Activated CD8-positive, alpha-beta memory T cell treated with anti-CD3 and anti-CD28 coated beads, Interleukin-2, amount 10 ng/mL, durations not matched to agents 7 days and 5 days (primary cell): Measurements from ENCODE around the gene PM20D1. TPM values are rescaled to one million over a fixed set of nuclear protein-coding genes. Genes with fewer than 3 reads are reported as not detected.
"Not testable (repeated sequence)": the region's sequence is repeated elsewhere in the genome, so short reads cannot be mapped to it uniquely, and the experiment has no call there.

Experiments used
- ATAC-seq: fragments of 150-1000 bp; cut with Tn5 transposase; one replicate; pipeline ENCODE4 v1.10.0; 2021; ENCODE audit warnings: moderate library complexity
- CTCF ChIA-PET: fragments of 350-600 bp; sonication (Branson Sonifier 250); formaldehyde crosslinking; loops from one replicate; lab custom pipeline; 2021; ENCODE audit warnings: antibody characterized with exemption; lab: Charles Lee
- DNase-seq: peaks from one replicate; pipeline ENCODE4 v3.0.0-alpha.2; 2020
- H3K27ac Mint-ChIP-seq: one replicate; pipeline ENCODE4 v1.8.0; 2021; ENCODE audit warnings: mild to moderate bottlenecking, mixed read lengths
- H3K27me3 Mint-ChIP-seq: one replicate; pipeline ENCODE4 v1.8.0; 2021; ENCODE audit warnings: mixed read lengths
- H3K36me3 Mint-ChIP-seq: one replicate; pipeline ENCODE4 v1.8.0; 2021; ENCODE audit warnings: mild to moderate bottlenecking, mixed read lengths
- H3K4me1 Mint-ChIP-seq: one replicate; pipeline ENCODE4 v1.8.0; 2021; ENCODE audit warnings: mixed read lengths
- H3K4me3 Mint-ChIP-seq: one replicate; pipeline ENCODE4 v1.8.0; 2021; ENCODE audit warnings: mild to moderate bottlenecking, moderate library complexity, mixed read lengths
- H3K9me3 Mint-ChIP-seq: one replicate; pipeline ENCODE4 v1.8.0; 2022; ENCODE audit warnings: low read depth, mixed read lengths
- total RNA-seq, 2 experiments: library from RNA; stranded (reverse); gene quantifications; one replicate each; pipeline ENCODE4 v1.2.3, GENCODE V29; 2021

Gene PM20D1
- total RNA-seq, 2 experiments from 2014 or later: 0.30 to 0.44 TPM

GRCh38 chr1:205827623-205828022, 22.3 kb downstream of the PM20D1 start:
- peaks cover 13% of the 10 kb centered on the region for H3K4me1 Mint-ChIP-seq
- no peak overlapping the region for H3K27ac Mint-ChIP-seq
- CTCF ChIA-PET: interaction anchor here (3.3 kb wide), 1 partner anchor 150 kb away, joined by 10 read pairs; no protein-coding TSS in a partner anchor
- H3K4me3 Mint-ChIP-seq: no peak overlapping the region
- ATAC-seq (no peak), DNase-seq (no peak)
- H3K27me3 Mint-ChIP-seq: peaks cover 7% of the 10 kb centered on the region
- H3K36me3 Mint-ChIP-seq: peaks cover 3% of the 10 kb centered on the region
- peaks cover 2% of the 10 kb centered on the region for H3K9me3 Mint-ChIP-seq

DNA sequence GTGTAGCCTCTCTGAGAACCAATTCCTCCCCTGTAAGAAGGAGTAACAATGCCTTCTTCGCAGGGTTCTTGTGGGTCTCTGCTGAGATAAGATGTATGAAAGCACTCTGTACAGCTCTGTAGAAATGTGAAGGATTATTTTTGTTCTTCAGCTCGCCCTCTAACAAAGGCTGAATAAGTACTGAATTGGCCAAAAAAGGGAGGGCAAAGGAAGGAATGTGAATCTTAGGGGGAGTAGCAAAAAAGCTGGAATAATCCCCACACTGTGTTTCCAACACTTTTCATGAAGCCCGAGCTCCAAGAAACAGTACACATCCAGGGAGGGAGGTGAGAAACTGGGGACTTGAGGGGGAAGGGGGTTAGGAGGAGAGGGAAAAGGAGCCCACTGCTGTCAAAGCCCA, 22.9 kb downstream of the PM20D1 start:
- ATAC-seq: no peak
- no peak for DNase-seq
- Mint-ChIP-seq H3K27ac (no peak overlapping the region), H3K4me3 (no peak overlapping the region), H3K9me3 (peaks cover 2% of the 10 kb centered on the region), H3K36me3 (peaks cover 3% of the 10 kb centered on the region), H3K4me1 (peaks cover 13% of the 10 kb centered on the region), H3K27me3 (peaks cover 7% of the 10 kb centered on the region)
- CTCF ChIA-PET: interaction anchor here (3.3 kb wide), 1 partner anchor 150 kb away, joined by 10 read pairs; no protein-coding TSS in a partner anchor

- no peak overlapping the region for H3K4me3 Mint-ChIP-seq
- H3K36me3 Mint-ChIP-seq: peaks cover 3% of the 10 kb centered on the region
- peaks cover 13% of the 10 kb centered on the region for H3K4me1 Mint-ChIP-seq
- CTCF ChIA-PET: interaction anchor here (1.2 to 3.3 kb wide), 2 partner anchors 12 to 151 kb away, joined by 3 to 10 read pairs; no protein-coding TSS in a partner anchor
- ATAC-seq (no peak), DNase-seq (no peak)
- H3K27ac Mint-ChIP-seq: no peak overlapping the region
- H3K9me3 Mint-ChIP-seq: peaks cover 2% of the 10 kb centered on the region
- peaks cover 7% of the 10 kb centered on the region for H3K27me3 Mint-ChIP-seq
These were observed 23.7 kb downstream of the PM20D1 start for GRCh38 chr1:205826016-205826806.

DNA sequence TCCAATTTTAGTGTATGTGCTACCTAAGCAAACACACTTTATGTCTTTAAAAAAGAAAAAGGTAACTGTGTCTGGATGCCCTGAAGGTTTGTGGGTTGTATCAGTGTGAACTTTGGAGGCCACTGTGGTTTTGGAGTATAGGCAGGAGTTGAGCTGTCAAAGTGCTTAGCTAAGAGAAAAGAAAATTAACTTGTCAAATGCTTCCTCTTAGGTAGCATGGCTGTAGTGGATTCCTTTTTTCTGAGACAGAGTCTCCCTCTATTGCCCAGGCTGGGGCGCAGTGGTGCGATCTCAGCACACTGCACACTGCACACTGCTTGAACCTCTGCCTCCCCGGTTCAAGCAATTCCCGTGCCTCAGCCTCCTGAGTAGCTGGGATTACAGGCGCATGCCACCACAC, 25.8 kb downstream of the PM20D1 start:
- DNase-seq (no peak), ATAC-seq (no peak)
- Mint-ChIP-seq H3K4me3 (no peak overlapping the region), H3K9me3 (peaks cover 2% of the 10 kb centered on the region), H3K4me1 (peaks cover 13% of the 10 kb centered on the region), H3K27ac (no peak overlapping the region), H3K27me3 (peaks cover 4% of the 10 kb centered on the region), H3K36me3 (peaks cover 2% of the 10 kb centered on the region)
- CTCF ChIA-PET: interaction anchor here (0.8 to 1.5 kb wide), 3 partner anchors 13 to 166 kb away, joined by 3 to 5 read pairs (median 4); no protein-coding TSS in a partner anchor

- DNase-seq, H3K36me3 Mint-ChIP-seq, H3K4me3 Mint-ChIP-seq, ATAC-seq, H3K27ac Mint-ChIP-seq, CTCF ChIA-PET, H3K9me3 Mint-ChIP-seq, H3K27me3 Mint-ChIP-seq: not testable (repeated sequence)
- H3K4me1 Mint-ChIP-seq: peaks cover 13% of the 10 kb centered on the region
These were observed 26.7 kb downstream of the PM20D1 start for GRCh38 chr1:205823260-205823659.

- H3K36me3 Mint-ChIP-seq: peaks cover 2% of the 10 kb centered on the region
- ATAC-seq: no peak
These were observed 27.5 kb downstream of the PM20D1 start for GRCh38 chr1:205822397-205822796.

GRCh38 chr1:205817988-205818387, 31.9 kb downstream of the PM20D1 start:
- CTCF ChIA-PET: no interaction called here
- ATAC-seq: no peak
- Mint-ChIP-seq H3K4me3 (no peak overlapping the region), H3K27me3 (peaks cover 16% of the 10 kb centered on the region), H3K36me3 (no peaks in the 10 kb centered on the region), H3K9me3 (no peaks in the 10 kb centered on the region), H3K4me1 (peaks cover 9% of the 10 kb centered on the region), H3K27ac (no peak overlapping the region)
- DNase-seq: no peak

More at GRCh38 chr1:205822397-205822796, 27.5 kb downstream of the PM20D1 start:
- H3K27ac Mint-ChIP-seq: no peak overlapping the region
- H3K4me1 Mint-ChIP-seq: peaks cover 13% of the 10 kb centered on the region
- peaks cover 4% of the 10 kb centered on the region for H3K27me3 Mint-ChIP-seq
- DNase-seq: no peak
- H3K4me3 Mint-ChIP-seq: no peak overlapping the region
- H3K9me3 Mint-ChIP-seq: peaks cover 2% of the 10 kb centered on the region
- CTCF ChIA-PET: no interaction called here

GRCh38 chr1:205817364-205817763, 32.6 kb downstream of the PM20D1 start:
- Mint-ChIP-seq H3K27me3 (peaks cover 16% of the 10 kb centered on the region), H3K4me1 (peaks cover 10% of the 10 kb centered on the region), H3K9me3 (no peaks in the 10 kb centered on the region), H3K27ac (no peak overlapping the region), H3K4me3 (no peak overlapping the region), H3K36me3 (no peaks in the 10 kb centered on the region)
- ATAC-seq (no peak), DNase-seq (no peak)
- CTCF ChIA-PET: interaction anchor here (1.9 kb wide), 1 partner anchor 160 kb away, joined by 7 read pairs; no protein-coding TSS in a partner anchor

DNA sequence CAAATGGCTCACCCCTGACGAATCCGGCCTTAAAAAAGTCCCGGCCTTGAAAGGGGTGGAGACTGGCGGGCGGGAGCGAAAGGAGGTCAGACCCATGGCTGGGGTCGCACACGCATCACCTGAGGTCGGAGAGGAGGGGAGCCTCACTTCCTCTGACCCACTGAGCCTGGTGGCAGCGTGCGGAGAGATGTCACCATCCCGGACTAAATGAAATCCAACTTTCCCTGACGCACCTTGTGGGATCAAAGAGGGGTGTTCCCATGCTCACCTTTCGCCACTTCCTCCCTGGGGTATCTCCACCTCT, 36.2 kb downstream of the PM20D1 start:
- ATAC-seq: no peak
- DNase-seq: no peak
- CTCF ChIA-PET: no interaction called here
- Mint-ChIP-seq H3K27me3 (peaks cover 14% of the 10 kb centered on the region), H3K4me3 (peak overlapping the region; percentile 80), H3K27ac (peak overlapping the region; percentile 34), H3K4me1 (peaks cover 23% of the 10 kb centered on the region), H3K9me3 (no peaks in the 10 kb centered on the region), H3K36me3 (peaks cover 2% of the 10 kb centered on the region)

- H3K27ac Mint-ChIP-seq: peak within 1 kb of the TSS; percentile 75
- DNase-seq (peak; percentile 93), ATAC-seq (peak; percentile 96)
- CTCF ChIA-PET: interaction anchor here (4.0 kb wide), 1 partner anchor 164 kb away, joined by 11 read pairs; no protein-coding TSS in a partner anchor
- H3K4me1 Mint-ChIP-seq: peaks cover 23% of the 10 kb centered on the region
- no peaks in the 10 kb centered on the region for H3K9me3 Mint-ChIP-seq
- peaks cover 14% of the 10 kb centered on the region for H3K27me3 Mint-ChIP-seq
- H3K4me3 Mint-ChIP-seq: peak within 1 kb of the TSS; percentile 80
- H3K36me3 Mint-ChIP-seq: peaks cover 4% of the 10 kb centered on the region
These were observed 36.8 kb downstream of the PM20D1 start, which contains the start of gene SLC41A1 for GRCh38 chr1:205812878-205813754. Gene SLC41A1 (minus strand): TSS chr1:205813198. CDS start chr1:205810441, 2,757 bp downstream.

DNA sequence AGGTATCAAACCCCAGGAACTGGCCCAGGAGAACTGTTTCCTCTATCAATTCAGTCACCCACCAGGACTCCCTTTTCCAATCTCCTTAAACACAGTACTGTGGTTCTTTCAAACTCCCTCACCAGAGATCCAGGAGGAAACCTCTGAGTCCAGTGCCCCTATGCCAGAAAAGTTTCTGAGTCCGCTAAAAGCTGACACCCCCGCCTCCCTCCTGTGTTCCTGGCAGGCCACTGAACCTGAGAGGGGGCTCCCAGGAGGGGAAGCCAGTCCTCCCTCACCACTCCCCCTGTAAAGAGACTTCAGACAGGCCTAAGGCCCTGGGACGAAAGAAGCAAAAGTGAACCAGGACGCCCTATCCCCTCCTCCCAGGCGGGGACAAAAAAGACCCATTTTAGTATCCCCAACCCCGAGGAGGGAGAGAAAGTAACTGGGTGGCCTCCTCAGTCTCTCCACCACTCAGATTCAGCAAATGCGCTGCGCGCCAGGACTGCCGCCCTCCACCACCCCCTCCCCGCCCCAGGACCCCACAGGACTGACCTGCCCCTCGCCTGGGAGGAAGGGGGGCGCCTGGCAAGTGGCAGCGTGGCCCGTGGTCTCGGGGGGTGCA, 37.6 kb downstream of the PM20D1 start:
- Mint-ChIP-seq H3K4me3 (peak overlapping the region; percentile 80), H3K4me1 (peaks cover 23% of the 10 kb centered on the region)

DNA sequence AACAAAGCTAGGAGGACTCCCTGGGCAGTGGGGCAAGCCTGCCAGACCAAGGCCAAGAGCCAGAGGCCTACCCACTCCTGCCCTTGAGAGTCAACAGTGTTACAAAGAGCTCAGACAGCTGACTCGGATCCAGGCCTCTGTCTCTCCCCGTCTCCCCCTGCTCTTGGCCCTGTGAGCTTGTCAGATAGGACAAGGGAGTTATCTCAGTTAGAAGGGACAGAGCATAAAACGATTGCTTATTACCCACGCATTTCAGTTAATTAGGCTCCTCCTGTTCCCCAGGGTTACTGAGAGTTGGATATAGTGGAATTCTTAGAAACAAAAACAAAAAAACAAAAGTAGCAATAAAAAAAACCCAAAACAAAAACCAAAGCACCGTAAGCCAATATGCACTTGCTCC, 38.3 kb downstream of the PM20D1 start:
- Mint-ChIP-seq H3K4me1 (peaks cover 28% of the 10 kb centered on the region), H3K9me3 (no peaks in the 10 kb centered on the region), H3K36me3 (peaks cover 7% of the 10 kb centered on the region), H3K27ac (peak overlapping the region; percentile 6), H3K27me3 (peaks cover 14% of the 10 kb centered on the region), H3K4me3 (peak overlapping the region; percentile 80)
- DNase-seq (no peak), ATAC-seq (no peak)
- CTCF ChIA-PET: interaction anchor here (1.2 to 4.0 kb wide), 8 partner anchors 9 to 165 kb away, joined by 4 to 11 read pairs (median 5); no protein-coding TSS in a partner anchor

More for the DNA sequence above, 37.6 kb downstream of the PM20D1 start:
- Mint-ChIP-seq H3K27me3 (peaks cover 14% of the 10 kb centered on the region), H3K9me3 (no peaks in the 10 kb centered on the region), H3K27ac (peak overlapping the region; percentile 75), H3K36me3 (peaks cover 5% of the 10 kb centered on the region)
- ATAC-seq: peak; percentile 9
- DNase-seq: peak; percentile 44
- CTCF ChIA-PET: interaction anchor here (1.2 to 4.0 kb wide), 5 partner anchors 10 to 165 kb away, joined by 5 to 11 read pairs (median 5); no protein-coding TSS in a partner anchor
